ENCODE results near the gene NDUFB7.
"Not testable (repeated sequence)": the region's sequence is repeated elsewhere in the genome, so short reads cannot be mapped to it uniquely, and the experiment has no call there.

The NDUFB7 gene
- 26.6 to 46.8 (median 27.9) reads per million in 4 experiments for total RNA-seq

DNA sequence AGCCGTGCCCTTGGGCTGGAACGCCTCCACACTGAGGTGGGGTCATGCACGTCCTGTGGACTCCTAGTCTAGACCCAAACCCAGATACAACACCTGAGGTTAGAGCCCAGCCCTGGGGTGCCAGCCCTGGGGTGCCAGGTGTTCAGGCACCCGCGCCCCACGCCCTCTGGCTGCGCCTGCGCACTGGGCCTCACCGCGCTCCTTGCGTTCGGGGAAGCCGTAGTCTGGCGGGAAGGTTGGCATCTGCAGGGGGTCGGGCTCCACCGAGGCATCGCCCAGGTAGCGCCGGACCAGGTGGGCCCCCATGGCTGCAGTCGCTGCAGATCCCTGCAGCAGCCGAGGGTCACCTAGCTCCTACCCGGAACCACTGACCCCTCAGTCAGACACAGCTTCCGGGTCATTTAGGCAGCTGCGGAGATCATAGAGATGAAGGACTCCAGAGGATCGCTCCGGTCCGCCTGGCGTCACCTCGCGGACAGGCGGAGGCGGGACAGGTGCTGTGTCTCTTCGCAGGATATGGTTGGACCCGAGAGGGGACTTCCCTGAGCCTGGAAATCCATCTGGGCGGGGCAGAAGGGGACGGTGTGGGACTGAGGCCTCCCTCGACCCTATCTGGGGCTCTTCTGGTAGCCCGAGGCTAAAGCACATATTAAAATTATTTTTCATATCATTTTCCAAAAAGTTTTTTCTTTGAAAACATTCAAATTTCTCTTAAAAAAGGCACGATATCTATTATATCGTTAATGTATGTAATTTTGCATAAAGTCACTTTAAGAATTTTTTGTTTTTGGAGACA is at the start of gene NDUFB7:
NDUFB7 (minus strand) TSS at position 372 of the 796 bp plus-strand sequence; CDS start at position 306, 66 bp downstream.
- peak; percentile 82 for DNase-seq

DNA sequence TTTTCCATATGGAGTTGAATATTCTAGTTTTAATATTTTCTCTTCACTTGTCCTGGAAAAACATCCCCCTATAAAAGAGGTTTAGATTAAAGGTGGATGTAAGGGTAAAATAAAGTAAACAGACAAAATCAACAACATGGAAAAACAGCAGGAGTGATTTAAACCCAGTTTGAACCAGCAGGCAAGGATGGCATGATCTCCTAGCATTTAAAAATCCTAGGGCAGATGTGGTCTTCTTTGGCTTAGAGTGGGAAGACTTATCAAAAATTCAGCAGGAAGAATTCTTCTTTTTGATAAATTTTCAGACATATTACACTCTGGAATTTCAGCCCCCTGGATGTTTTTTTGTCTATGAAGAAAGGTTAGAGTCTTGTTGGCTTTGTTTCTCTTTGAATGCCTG is 47.5 kb upstream of the NDUFB7 start:
- no peak for DNase-seq

GRCh38 chr19:14616407-14616806 is 44.5 kb upstream of the NDUFB7 start:
- no peak for DNase-seq

DNA sequence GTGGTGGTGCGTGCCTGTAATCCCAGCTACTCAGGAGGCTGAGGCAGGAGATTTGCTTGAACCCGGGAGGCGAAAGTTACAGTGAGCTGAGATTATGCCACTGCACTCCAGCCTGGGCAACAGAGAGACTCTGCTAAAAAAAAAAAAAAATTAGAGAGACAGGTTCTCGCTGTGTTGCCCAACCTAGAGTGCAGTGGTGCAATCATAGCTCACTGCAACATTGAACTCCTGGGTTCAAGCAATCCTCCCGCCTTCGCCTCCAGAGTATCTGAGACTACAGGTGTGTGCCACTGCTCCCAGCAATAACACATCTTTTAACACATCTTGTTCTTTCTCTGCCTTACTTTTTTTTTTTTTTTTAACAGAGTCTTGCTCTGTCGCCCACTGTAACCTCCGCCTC is 43.8 kb upstream of the NDUFB7 start:
- DNase-seq: no peak

GRCh38 chr19:14614099-14614412 is 42.2 kb upstream of the NDUFB7 start:
- DNase-seq: no peak

- DNase-seq: not testable (repeated sequence)
Observed at GRCh38 chr19:14613399-14614098, 41.7 kb upstream of the NDUFB7 start.

- no peak for DNase-seq
Observed at GRCh38 chr19:14612657-14613056, 40.8 kb upstream of the NDUFB7 start.

GRCh38 chr19:14612242-14612641 is 40.4 kb upstream of the NDUFB7 start:
- not testable (repeated sequence) for DNase-seq

GRCh38 chr19:14611051-14611450 is 39.2 kb upstream of the NDUFB7 start:
- DNase-seq: no peak

DNA sequence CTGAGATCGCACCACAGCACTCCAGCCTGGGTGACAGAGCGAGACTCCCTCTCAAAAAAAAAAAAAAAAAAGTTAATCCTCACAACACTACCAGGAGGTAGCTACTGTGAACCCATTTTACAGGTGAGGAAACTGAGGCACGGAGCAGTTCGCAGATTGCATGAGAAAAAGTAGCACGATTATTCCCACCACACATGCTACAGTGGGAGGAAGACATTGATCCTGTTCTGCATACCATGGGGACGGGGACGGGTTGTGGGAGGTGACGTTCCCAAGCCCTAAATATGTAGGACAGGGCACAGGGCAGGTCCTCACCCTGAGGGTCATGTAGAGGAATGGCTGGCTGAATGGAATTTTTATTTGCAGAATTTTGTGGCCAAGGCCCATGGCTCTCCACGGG is 34.8 kb upstream of the NDUFB7 start:
- no peak for DNase-seq

GRCh38 chr19:14603990-14604387 is 32.1 kb upstream of the NDUFB7 start:
- no peak for DNase-seq

- DNase-seq: no peak
Observed at GRCh38 chr19:14599548-14600147, 27.8 kb upstream of the NDUFB7 start.

DNA sequence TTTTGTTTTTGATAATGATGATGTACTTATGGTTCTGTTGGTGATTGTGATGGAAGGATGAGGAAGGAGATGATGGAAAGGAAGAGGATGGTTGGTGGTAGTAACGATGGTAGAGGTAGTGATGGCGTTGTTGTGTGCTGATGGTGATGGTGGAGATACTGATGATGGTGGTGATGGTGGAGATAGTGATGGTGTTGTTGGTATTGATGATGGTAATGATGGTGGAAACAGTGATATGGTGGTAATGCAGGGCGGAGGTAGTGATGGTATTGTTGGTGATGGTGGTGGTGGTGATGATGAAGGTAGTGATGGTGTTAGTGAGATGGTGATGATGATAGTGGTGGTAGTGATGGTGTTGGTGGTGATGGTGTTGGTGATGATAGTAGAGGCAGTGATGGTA is 23.7 kb upstream of the NDUFB7 start:
- no peak for DNase-seq

DNA sequence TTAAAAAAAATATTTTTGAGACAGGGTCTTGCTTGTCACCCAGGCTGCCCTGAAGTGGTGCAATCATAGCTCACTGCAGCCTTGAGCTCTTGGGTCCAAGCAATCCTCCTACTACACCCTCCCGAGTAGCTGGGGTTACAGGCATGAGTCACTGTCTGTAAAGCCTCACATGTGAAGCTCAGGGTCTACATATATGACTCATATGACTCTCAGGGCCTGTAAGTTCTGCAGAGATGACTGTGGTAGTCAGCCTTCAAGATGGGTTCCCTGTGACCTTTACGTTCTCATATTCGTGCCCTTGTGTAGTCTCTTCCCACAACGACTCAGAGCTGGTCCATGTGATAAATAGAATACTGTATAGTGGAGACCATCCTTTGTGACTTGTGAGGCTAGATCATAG is 17.6 kb upstream of the NDUFB7 start:
- not testable (repeated sequence) for DNase-seq

GRCh38 chr19:14585187-14585586 is 13.3 kb upstream of the NDUFB7 start:
- DNase-seq: not testable (repeated sequence)

GRCh38 chr19:14584372-14584771 is 12.5 kb upstream of the NDUFB7 start:
- not testable (repeated sequence) for DNase-seq

- no peak for DNase-seq
Observed at GRCh38 chr19:14582894-14583340, 11.1 kb upstream of the NDUFB7 start, which contains the start of gene CLEC17A. Gene CLEC17A, plus strand, starts transcription at chr19:14583084. Its CDS starts 77 bp downstream, at chr19:14583161.

DNA sequence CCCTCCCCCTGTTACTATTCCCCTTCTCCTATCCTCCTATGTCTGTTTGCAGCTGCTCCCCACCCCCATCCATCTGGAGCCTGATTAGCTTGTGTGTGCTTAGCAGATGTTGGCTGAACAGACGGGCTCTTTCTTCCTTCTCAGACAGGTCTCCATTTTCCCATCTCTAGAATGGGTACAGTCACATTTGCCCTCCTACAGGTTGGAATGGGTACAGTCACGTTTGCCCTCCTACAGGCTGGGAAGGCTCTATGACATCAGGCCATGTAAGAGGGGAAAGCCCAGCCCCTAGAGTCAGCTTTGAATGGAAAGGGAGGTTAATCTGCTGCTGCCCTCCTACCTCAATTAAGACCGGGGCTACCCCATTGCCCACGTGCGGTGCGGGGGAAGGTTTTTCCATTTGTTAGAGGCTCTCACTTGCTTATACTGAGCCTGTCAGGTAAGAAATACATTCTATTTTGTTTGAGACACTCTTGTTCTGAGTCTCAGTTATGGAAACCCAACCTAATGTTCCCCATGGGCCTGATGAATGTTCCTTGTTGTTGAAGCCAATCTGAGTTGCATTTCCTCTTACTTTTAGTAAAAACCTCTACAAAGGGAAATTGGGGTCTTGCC is 8.9 kb upstream of the NDUFB7 start:
- DNase-seq: no peak

GRCh38 chr19:14577885-14578427 is 6.1 kb upstream of the NDUFB7 start:
- DNase-seq: no peak

GRCh38 chr19:14577264-14577663 is 5.4 kb upstream of the NDUFB7 start:
- no peak for DNase-seq

DNA sequence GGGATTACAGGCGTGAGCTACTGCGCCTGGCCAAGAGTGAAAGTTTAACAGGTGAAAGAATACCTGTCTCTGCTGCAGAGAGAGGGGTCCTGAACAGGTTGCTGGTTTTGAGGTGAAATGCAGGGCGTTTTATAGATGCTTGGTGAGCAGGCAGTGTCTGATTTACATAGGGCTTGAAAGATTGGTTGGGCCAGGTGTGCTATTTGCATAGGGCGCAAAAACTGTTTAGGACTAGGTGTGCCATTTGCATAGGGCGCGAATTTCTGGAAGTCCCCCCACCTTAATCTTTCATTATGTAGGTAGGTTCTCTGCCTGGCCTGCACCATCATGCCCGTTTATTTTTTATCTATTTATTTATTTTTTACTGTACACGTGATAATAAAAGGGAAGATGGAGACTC is 4.5 kb upstream of the NDUFB7 start:
- no peak for DNase-seq

GRCh38 chr19:14575428-14575980 is 3.6 kb upstream of the NDUFB7 start:
- no peak for DNase-seq
